H1 (cell line): Measurements from ENCODE around the gene TIGD2. TPM values are rescaled to one million over a fixed set of nuclear protein-coding genes. Genes with fewer than 3 reads are reported as not detected.

Experiments used
- CTCF ChIA-PET: fragments of 300-600 bp; sonication (Branson Sonifier 250); formaldehyde crosslinking; loops from one replicate; lab custom pipeline; 2021; ENCODE audit not compliant: partially characterized antibody; lab: Charles Lee
- POLR2A ChIA-PET: fragments of 300-600 bp; sonication (Branson Sonifier 250); formaldehyde crosslinking; loops from one replicate; lab custom pipeline; 2021; ENCODE audit warnings: inconsistent platforms; ENCODE audit not compliant: partially characterized antibody; lab: Charles Lee
- DNase-seq, 2 experiments: peaks; one replicate each; pipeline versions ENCODE4 v3.0.0 to v3.0.0-alpha.2; 2010 to 2022; ENCODE audit warnings: low spot score in 2 of 2, low read depth in 1 of 2, mixed read lengths in 1 of 2
- FAIRE-seq: peaks from 2 replicates; lab custom pipeline; 2011; peaks lifted over from hg19 to GRCh38; lab: Jason Lieb, UNC
- H2AFZ ChIP-seq: 2 replicates; pipeline ENCODE4 v1.8.1; 2012; ENCODE audit warnings: low read length, inconsistent platforms
- H2AK5ac ChIP-seq: 2 replicates; pipeline ENCODE4 v1.6.1; 2013; ENCODE audit warnings: low read depth, low read length
- H2BK120ac ChIP-seq: replicated peaks from 2 replicates; pipeline ENCODE3; 2013; ENCODE audit warnings: low read depth, low read length, inconsistent platforms
- H2BK12ac ChIP-seq: 2 replicates; pipeline ENCODE4 v1.6.1; 2013; ENCODE audit warnings: low read depth, low read length
- H2BK15ac ChIP-seq: 2 replicates; pipeline ENCODE4 v1.6.1; 2013; ENCODE audit warnings: low read length
- H2BK20ac ChIP-seq: 2 replicates; pipeline ENCODE4 v1.6.1; 2013; ENCODE audit warnings: low read length
- H2BK5ac ChIP-seq: 2 replicates; pipeline ENCODE4 v1.6.1; 2013; ENCODE audit warnings: low read depth, low read length
- H3K14ac ChIP-seq: 2 replicates; pipeline ENCODE4 v1.6.1; 2013; ENCODE audit warnings: inconsistent platforms; ENCODE audit not compliant: insufficient read length
- H3K18ac ChIP-seq: 2 replicates; pipeline ENCODE4 v1.6.1; 2013; ENCODE audit warnings: low read length; ENCODE audit errors: extremely low read depth
- H3K23ac ChIP-seq: 2 replicates; pipeline ENCODE4 v1.6.1; 2013; ENCODE audit warnings: inconsistent platforms; ENCODE audit not compliant: insufficient read length
- H3K23me2 ChIP-seq: 2 replicates; pipeline ENCODE4 v1.6.1; 2013; ENCODE audit warnings: low read depth, low read length
- H3K27ac ChIP-seq: 2 replicates; pipeline ENCODE4 v1.6.1; 2011; ENCODE audit warnings: low read depth, low read length, inconsistent platforms
- H3K27me3 ChIP-seq, 4 experiments: replicated peaks in 1 of 4; 1 replicate in 1 of 4; 2 replicates in 3 of 4; pipeline versions ENCODE4 v1.6.1 to v1.8.1; 2011 to 2013; ENCODE audit warnings: low read length in 3 of 4, mild to moderate bottlenecking in 3 of 4, inconsistent platforms in 2 of 4, mixed read lengths in 2 of 4, moderate library complexity in 1 of 4; ENCODE audit not compliant: control insufficient read depth in 3 of 4, insufficient read depth in 3 of 4; ENCODE audit errors: extremely low read depth in 1 of 4
- H3K36me3 ChIP-seq, 4 experiments: 2 replicates each; pipeline versions ENCODE4 v1.6.1 to v1.8.1; 2011 to 2013; ENCODE audit warnings: mild to moderate bottlenecking in 4 of 4, low read length in 3 of 4, moderate library complexity in 2 of 4, control low read depth in 1 of 4, inconsistent platforms in 1 of 4; ENCODE audit not compliant: insufficient read depth in 4 of 4, control insufficient read depth in 2 of 4
- H3K4ac ChIP-seq: replicated peaks from 2 replicates; pipeline ENCODE3; 2013; ENCODE audit warnings: low read length, low read depth, mixed read lengths, inconsistent platforms; ENCODE audit not compliant: insufficient read length
- H3K4me1 ChIP-seq, 4 experiments: replicated peaks in 1 of 4; 1 replicate in 1 of 4; 2 replicates in 3 of 4; pipeline versions ENCODE4 v1.6.1 to v1.8.1; 2011 to 2013; ENCODE audit warnings: low read length in 3 of 4, inconsistent platforms in 2 of 4, mixed read lengths in 1 of 4; ENCODE audit not compliant: insufficient read depth in 4 of 4, control insufficient read depth in 3 of 4
- H3K4me2 ChIP-seq, 2 experiments: 2 replicates each; pipeline versions ENCODE4 v1.6.1 to v1.8.1; 2011 to 2013; ENCODE audit warnings: low read depth in 2 of 2, low read length in 2 of 2, control low read depth in 1 of 2, inconsistent platforms in 1 of 2, mild to moderate bottlenecking in 1 of 2; ENCODE audit not compliant: insufficient read depth in 1 of 2
- H3K4me3 ChIP-seq, 4 experiments: fragments of 200-600, 300-600 bp in 1 of 4; sonication (generic), shearing (Covaris generic), sonication (Bioruptor Twin) in 1 of 4; 2 replicates each; pipeline versions ENCODE4 v1.5.1 to v1.8.1; 2011 to 2016; ENCODE audit warnings: low read length in 4 of 4, low read depth in 3 of 4, control low read depth in 2 of 4, inconsistent platforms in 2 of 4, mild to moderate bottlenecking in 2 of 4, mixed read lengths in 1 of 4, moderate library complexity in 1 of 4; ENCODE audit not compliant: insufficient read depth in 2 of 4; ENCODE audit errors: extremely low read depth in 1 of 4
- H3K56ac ChIP-seq: replicated peaks from 2 replicates; pipeline ENCODE3; 2013; ENCODE audit warnings: low read depth, mild to moderate bottlenecking, mixed read lengths, low read length, inconsistent platforms; ENCODE audit not compliant: insufficient read length
- H3K79me1 ChIP-seq: 2 replicates; pipeline ENCODE4 v1.6.1; 2013; ENCODE audit warnings: low read depth, low read length, control low read depth
- H3K79me2 ChIP-seq, 2 experiments: 2 replicates each; pipeline versions ENCODE4 v1.6.1 to v1.8.1; 2012 to 2013; ENCODE audit warnings: low read length in 2 of 2, mild to moderate bottlenecking in 2 of 2, inconsistent platforms in 1 of 2; ENCODE audit not compliant: insufficient read depth in 2 of 2, control insufficient read depth in 1 of 2
- H3K9ac ChIP-seq, 4 experiments: replicated peaks in 1 of 4; 1 replicate in 1 of 4; 2 replicates in 3 of 4; pipeline versions ENCODE4 v1.6.1 to v1.8.1; 2011 to 2013; ENCODE audit warnings: low read depth in 3 of 4, low read length in 3 of 4, control low read depth in 2 of 4, mild to moderate bottlenecking in 2 of 4, moderate library complexity in 2 of 4, inconsistent platforms in 1 of 4; ENCODE audit errors: extremely low read depth in 1 of 4
- H3K9me3 ChIP-seq, 2 experiments: 2 replicates each; pipeline versions ENCODE4 v1.6.1 to v1.8.1; 2012 to 2013; ENCODE audit warnings: mild to moderate bottlenecking in 2 of 2, moderate library complexity in 2 of 2, control low read depth in 1 of 2, inconsistent platforms in 1 of 2, low read depth in 1 of 2, low read length in 1 of 2, mixed read lengths in 1 of 2; ENCODE audit not compliant: insufficient read depth in 2 of 2
- H4K20me1 ChIP-seq, 2 experiments: replicated peaks in 1 of 2; 2 replicates each; pipeline versions ENCODE3 to v1.8.1; 2011 to 2013; ENCODE audit warnings: inconsistent platforms in 2 of 2, low read length in 2 of 2, mild to moderate bottlenecking in 1 of 2; ENCODE audit not compliant: insufficient read depth in 2 of 2, control insufficient read depth in 1 of 2
- H4K5ac ChIP-seq: 2 replicates; pipeline ENCODE4 v1.6.1; 2013; ENCODE audit warnings: low read length, low read depth, mixed read lengths, inconsistent platforms; ENCODE audit not compliant: insufficient read length
- H4K8ac ChIP-seq: 2 replicates; pipeline ENCODE4 v1.8.0; 2013; ENCODE audit warnings: mild to moderate bottlenecking, moderate library complexity, low read length, inconsistent platforms; ENCODE audit not compliant: insufficient read depth; ENCODE audit errors: extremely low read depth
- H4K91ac ChIP-seq: replicated peaks from 2 replicates; pipeline ENCODE3; 2013; ENCODE audit warnings: low read length, mixed read lengths, inconsistent platforms; ENCODE audit not compliant: insufficient read length
- CEBPB ChIP-seq: IDR thresholded peaks from 2 replicates; pipeline ENCODE4 v1.6.1; 2012; ENCODE audit warnings: low read depth, low read length
- EZH2 ChIP-seq: fragments of 200-600 bp; sonication (generic); IDR thresholded peaks from 2 replicates; pipeline ENCODE4 v1.7.1; 2012; ENCODE audit warnings: low read depth, mild to moderate bottlenecking, moderate library complexity, low read length, inconsistent platforms; ENCODE audit not compliant: severe bottlenecking
- GTF2F1 ChIP-seq: IDR thresholded peaks from 2 replicates; pipeline ENCODE4 v1.6.1; 2012; ENCODE audit warnings: low read depth, low read length, improper control_type of control experiment, borderline replicate concordance
- SP1 ChIP-seq: IDR thresholded peaks from 2 replicates; pipeline ENCODE4 v1.6.1; 2011; ENCODE audit warnings: low read depth, low read length
- WGBS, 2 experiments: shearing (Covaris generic) in 1 of 2; methylation state at CpG; one replicate each; pipeline versions ENCODE4 v1.1.6 to v1.1.7; 2013 to 2015; ENCODE audit warnings: low lambda C conversion rate in 2 of 2, mixed read lengths in 2 of 2, inconsistent platforms in 1 of 2, low coverage in 1 of 2, missing lambda C conversion rate in 1 of 2; ENCODE audit not compliant: insufficient replicate concordance in 2 of 2, insufficient coverage in 1 of 2, insufficient read length in 1 of 2; ENCODE audit errors: extremely low coverage in 1 of 2, missing lambda C conversion rate in 1 of 2; 5-methylcytosine and 5-hydroxymethylcytosine counted together
- polyA plus RNA-seq, 7 experiments: library from polyadenylated mRNA; depleted of rRNA in 3 of 7; stranded (reverse) in 5 of 7; unstranded in 2 of 7; fragments of >200 nt in 5 of 7; fragments of 200-250 nt in 2 of 7; gene quantifications; 1 replicate in 5 of 7; 2 replicates in 1 of 7; 4 replicates in 1 of 7; pipeline versions ENCODE4 v1.2.1 to v1.2.3, GENCODE V29; 2011 to 2013; ENCODE audit warnings: missing spikeins in 2 of 7, mixed read lengths in 2 of 7
- total RNA-seq: library from RNA; stranded (reverse); fragmentation: NEBNext Ultra II Directional; extraction: Animal tissue kit (Norgen Biotek cat#: 25700); gene quantifications from 2 replicates; pipeline ENCODE4 v1.2.1, GENCODE V29; 2021

TIGD2 gene
- total and polyA plus RNA-seq, 2 of the 8 experiments (the other 6 are each of a cell fraction or from before 2014, with no cell fraction given): 2.4 to 5.7 TPM

DNA sequence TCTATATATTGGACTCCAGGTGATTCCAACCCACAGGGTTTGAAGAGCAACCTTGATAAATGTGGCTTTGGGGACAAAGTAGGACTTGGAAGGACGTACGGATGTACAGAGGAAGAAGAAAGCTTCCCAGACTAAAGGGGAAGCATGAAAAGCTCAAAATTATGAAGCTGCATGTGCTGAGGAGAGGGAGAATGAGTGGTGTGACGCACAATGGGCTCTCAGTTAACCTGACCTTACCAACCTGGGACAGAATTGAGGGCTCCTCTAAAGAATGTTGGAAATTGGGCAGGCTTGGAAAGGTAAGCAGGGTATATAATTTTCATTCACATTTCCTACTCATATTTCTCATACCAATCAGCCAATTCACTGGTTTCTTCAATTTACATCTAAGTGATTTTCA is 10.5 kb upstream of the TIGD2 start:
- H3K14ac ChIP-seq: no peak overlapping the region
- H2AK5ac ChIP-seq: no peak overlapping the region
- no peak overlapping the region for H2BK12ac ChIP-seq
- H3K9me3 ChIP-seq: 0 out of 4 replicates have a peak, but pooled peaks cover 0 to 3% of the 10 kb centered on the region in 2 experiments
- H4K8ac ChIP-seq: no peak overlapping the region
- H3K56ac ChIP-seq: no peak overlapping the region
- no peak overlapping the region for H3K4ac ChIP-seq
- no peaks in the 10 kb centered on the region for H3K4me1 ChIP-seq
- ChIA-PET POLR2A (no interaction called here), CTCF (no interaction called here)
- no peaks in the 10 kb centered on the region for H3K23me2 ChIP-seq
- no peak overlapping the region for H2BK120ac ChIP-seq
- FAIRE-seq (no peak), DNase-seq (no peak)
- no peak overlapping the region for H3K4me2 ChIP-seq
- no peak overlapping the region for H2AFZ ChIP-seq
- no peak overlapping the region for H3K18ac ChIP-seq
- H3K27me3 ChIP-seq: no peaks in the 10 kb centered on the region
- H4K91ac ChIP-seq: no peak overlapping the region
- TF ChIP-seq CEBPB: no peak
- TF ChIP-seq EZH2: no peak
- no peak for TF ChIP-seq GTF2F1
- TF ChIP-seq SP1: no peak
- H3K79me1 ChIP-seq: no peaks in the 10 kb centered on the region
- no peak overlapping the region for H2BK15ac ChIP-seq
- no peak overlapping the region for H3K23ac ChIP-seq
- 87% methylated on average over 3 of the region's 3 CpGs; no CpG with 5 or more reads in 1 of the 2 experiments for WGBS, 2 experiments
- H2BK5ac ChIP-seq: no peak overlapping the region
- no peaks in the 10 kb centered on the region for H3K79me2 ChIP-seq
- H3K4me3 ChIP-seq: no peak overlapping the region
- no peak overlapping the region for H3K9ac ChIP-seq
- H4K5ac ChIP-seq: no peak overlapping the region
- H2BK20ac ChIP-seq: no peak overlapping the region
- H4K20me1 ChIP-seq: no peaks in the 10 kb centered on the region
- H3K36me3 ChIP-seq: no peaks in the 10 kb centered on the region
- H3K27ac ChIP-seq: no peak overlapping the region
